VCaP (cell line): ENCODE data around the gene LCE3B.

ENCODE experiments used
- H3K27ac ChIP-seq: fragments of 450-650 bp; 2 replicates; pipeline ENCODE4 v1.5.1; 2017
- CTCF ChIP-seq: fragments of 450-650 bp; conservative IDR thresholded peaks from 2 replicates; pipeline ENCODE4 v1.5.1; 2017; ENCODE audit warnings: mild to moderate bottlenecking, moderate library complexity

The LCE3B gene

GRCh38 chr1:152585586-152585985 is 28.0 kb upstream of the LCE3B start:
- H3K27ac ChIP-seq = no peak overlapping the region
- TF ChIP-seq CTCF = no peak

- no peak for TF ChIP-seq CTCF
- no peak overlapping the region for H3K27ac ChIP-seq
These were observed 16.6 kb upstream of the LCE3B start for GRCh38 chr1:152596986-152597385.

GRCh38 chr1:152599934-152600333 is 13.7 kb upstream of the LCE3B start, which contains the start of gene LCE3C:
TSS of gene LCE3C (plus strand) at chr1:152600234. CDS start at chr1:152600732, 498 bp downstream.
- H3K27ac ChIP-seq = no peak within 1 kb of the TSS
- no peak for TF ChIP-seq CTCF

GRCh38 chr1:152621993-152622392 is 8.4 kb downstream of the LCE3B start:
- no peak overlapping the region for H3K27ac ChIP-seq
- TF ChIP-seq CTCF = no peak

GRCh38 chr1:152622803-152623202 is 9.2 kb downstream of the LCE3B start, which contains the start of gene LCE3A:
TSS of gene LCE3A (minus strand) at chr1:152623103. CDS start at chr1:152623103, 0 bp downstream.
- TF ChIP-seq CTCF = no peak
- no peak within 1 kb of the TSS for H3K27ac ChIP-seq

GRCh38 chr1:152623203-152623844 is 9.7 kb downstream of the LCE3B start:
- no peak overlapping the region for H3K27ac ChIP-seq

GRCh38 chr1:152626744-152627143 is 13.1 kb downstream of the LCE3B start:
- TF ChIP-seq CTCF = no peak
- no peak overlapping the region for H3K27ac ChIP-seq

More at GRCh38 chr1:152623203-152623844, 9.7 kb downstream of the LCE3B start:
- TF ChIP-seq CTCF = no peak; the same call in 1 of the 2 replicates
